DMS53 (cell line): ENCODE measurements around the gene INTS11.

Experiments used
- DNase-seq: peaks from one replicate; lab custom pipeline; 2025; lab: John Stamatoyannopoulos, UW

Gene INTS11

GRCh38 chr1:1299686-1300351 lies 24.6 kb downstream of the INTS11 start:
- DNase-seq = peak; percentile 57

GRCh38 chr1:1298861-1299685 lies 25.4 kb downstream of the INTS11 start:
- DNase-seq = peak; percentile 39

GRCh38 chr1:1297802-1298424 lies 26.5 kb downstream of the INTS11 start:
- DNase-seq = no peak

GRCh38 chr1:1296070-1297061 lies 28.1 kb downstream of the INTS11 start:
- DNase-seq = no peak

- peak; percentile 38 for DNase-seq
Observed at GRCh38 chr1:1295154-1295923, 29.1 kb downstream of the INTS11 start.

DNA sequence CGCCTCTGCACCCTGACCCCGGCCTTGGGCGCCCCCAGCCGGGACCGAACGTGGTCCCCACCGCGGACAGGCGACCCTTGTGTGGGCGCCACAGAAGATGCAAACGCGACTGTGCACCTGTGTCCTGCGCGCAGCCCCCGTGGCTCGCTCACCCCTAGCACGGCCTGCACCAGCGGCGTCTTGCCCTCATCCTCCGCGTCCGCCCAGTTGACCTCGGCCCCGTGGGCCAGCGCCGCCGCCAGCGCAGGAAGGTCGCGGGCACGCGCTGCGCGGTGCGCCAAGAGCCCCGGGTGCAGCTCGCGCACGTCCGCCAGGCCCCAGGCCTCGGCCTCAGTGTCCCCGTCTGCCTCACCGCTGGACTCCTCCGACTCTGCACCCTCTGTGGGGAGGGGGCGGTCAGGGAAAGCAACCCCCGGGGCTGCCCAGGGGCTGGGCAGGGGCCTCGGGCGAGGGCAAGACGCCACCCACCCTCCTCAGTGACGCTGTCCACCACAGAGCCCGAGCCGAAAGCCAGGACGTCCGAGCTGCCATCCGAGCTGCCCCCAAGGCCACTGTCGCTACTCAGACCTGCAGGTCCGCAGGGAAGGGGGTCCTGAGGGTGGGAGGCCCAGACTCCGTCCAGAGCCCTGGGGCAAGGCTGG lies 30.1 kb downstream of the INTS11 start:
- DNase-seq = no peak

- peak; percentile 57 for DNase-seq
Observed at GRCh38 chr1:1293263-1294249, 30.9 kb downstream of the INTS11 start.

DNA sequence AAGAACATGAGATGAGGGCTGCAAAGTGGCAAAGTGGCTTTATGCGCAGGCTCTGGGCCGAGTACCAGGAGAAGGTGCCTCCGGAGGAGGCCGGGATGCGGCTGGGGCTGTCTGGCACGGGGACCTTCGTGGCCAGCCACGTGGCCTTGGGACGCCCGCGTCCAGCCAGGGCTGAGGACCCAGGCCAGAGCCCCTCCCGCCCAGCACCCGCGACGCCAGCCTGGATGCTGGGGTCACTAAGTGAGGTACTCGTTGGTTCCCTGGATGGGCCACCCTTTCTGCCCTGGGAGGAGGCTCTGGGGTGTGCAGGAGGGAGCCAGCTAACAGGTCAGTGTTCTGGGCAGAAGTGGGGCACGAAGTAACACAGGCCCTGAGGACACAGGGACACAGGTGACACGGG lies 31.6 kb downstream of the INTS11 start:
- DNase-seq = no peak

DNA sequence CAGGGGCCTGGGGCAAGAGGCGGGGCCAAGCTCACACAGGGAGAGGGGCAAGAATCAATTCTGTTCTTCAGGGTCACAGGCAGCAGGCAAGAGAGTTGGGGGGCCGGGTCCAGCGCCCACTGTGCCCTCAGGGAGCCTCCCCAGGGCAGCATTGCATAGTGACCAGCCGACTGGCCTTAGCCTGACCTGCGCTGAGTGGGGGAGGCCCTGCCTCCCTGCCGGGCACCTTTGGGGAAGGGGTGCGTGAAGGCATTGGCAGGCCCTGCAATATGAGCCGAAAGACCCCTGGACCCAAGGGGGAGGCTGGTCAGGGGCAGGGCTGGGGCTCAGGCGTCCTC lies 32.0 kb downstream of the INTS11 start:
- DNase-seq = no peak

- peak; percentile 97 for DNase-seq
Observed at GRCh38 chr1:1291548-1292441, 32.7 kb downstream of the INTS11 start.

DNA sequence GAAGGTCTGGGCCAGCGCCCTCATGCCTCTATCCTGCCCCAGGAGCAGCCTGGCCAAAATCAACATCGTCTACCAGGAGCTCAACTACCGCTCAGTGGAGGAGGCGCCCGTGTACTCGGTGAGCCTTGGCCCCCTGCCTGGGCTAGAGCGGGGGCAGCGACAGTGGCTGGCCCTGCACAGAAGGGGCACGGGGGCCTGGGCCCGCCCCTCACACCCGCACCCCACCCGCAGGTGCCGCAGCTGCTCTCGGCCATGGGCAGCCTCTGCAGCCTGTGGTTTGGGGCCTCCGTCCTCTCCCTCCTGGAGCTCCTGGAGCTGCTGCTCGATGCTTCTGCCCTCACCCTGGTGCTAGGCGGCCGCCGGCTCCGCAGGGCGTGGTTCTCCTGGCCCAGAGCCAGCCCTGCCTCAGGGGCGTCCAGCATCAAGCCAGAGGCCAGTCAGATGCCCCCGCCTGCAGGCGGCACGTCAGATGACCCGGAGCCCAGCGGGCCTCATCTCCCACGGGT lies 33.4 kb downstream of the INTS11 start:
- peak; percentile 68 for DNase-seq

GRCh38 chr1:1290238-1290731 lies 34.2 kb downstream of the INTS11 start:
- DNase-seq = peak; percentile 88

GRCh38 chr1:1287288-1288110 lies 37.0 kb downstream of the INTS11 start:
- DNase-seq = peak; percentile 68

GRCh38 chr1:1286313-1287261 lies 37.9 kb downstream of the INTS11 start:
- DNase-seq = peak; percentile 53

- peak; percentile 48 for DNase-seq
Observed at GRCh38 chr1:1285611-1286311, 38.7 kb downstream of the INTS11 start.
